Embryonic facial prominence (tissue), 1 donor: ENCODE data around the gene CNTNAP5.

Experiments used
- DNase-seq: peaks from one replicate; pipeline ENCODE4 v3.0.0-alpha.2; 2016; ENCODE audit errors: extremely low spot score

The CNTNAP5 gene

GRCh38 chr2:124610141-124610540 lies 585.1 kb downstream of the CNTNAP5 start:
- no peak for DNase-seq

GRCh38 chr2:124610866-124611265 lies 585.8 kb downstream of the CNTNAP5 start:
- DNase-seq = no peak

GRCh38 chr2:124623560-124623959 lies 598.5 kb downstream of the CNTNAP5 start:
- DNase-seq = no peak

- DNase-seq = no peak
These were observed 600.5 kb downstream of the CNTNAP5 start for GRCh38 chr2:124625561-124625960.

GRCh38 chr2:124626993-124627392 lies 601.9 kb downstream of the CNTNAP5 start:
- no peak for DNase-seq

- DNase-seq = no peak
These were observed 608.7 kb downstream of the CNTNAP5 start for GRCh38 chr2:124633812-124634211.

- DNase-seq = no peak
These were observed 614.4 kb downstream of the CNTNAP5 start for GRCh38 chr2:124639524-124639923.

- no peak for DNase-seq
These were observed 615.2 kb downstream of the CNTNAP5 start for GRCh38 chr2:124640221-124640750.

- DNase-seq = no peak
These were observed 621.2 kb downstream of the CNTNAP5 start for GRCh38 chr2:124646166-124646815.

- no peak for DNase-seq
These were observed 622.2 kb downstream of the CNTNAP5 start for GRCh38 chr2:124647245-124647644.

GRCh38 chr2:124647663-124648062 lies 622.6 kb downstream of the CNTNAP5 start:
- no peak for DNase-seq

GRCh38 chr2:124649001-124649400 lies 623.9 kb downstream of the CNTNAP5 start:
- DNase-seq = no peak

GRCh38 chr2:124652099-124652498 lies 627.0 kb downstream of the CNTNAP5 start:
- no peak for DNase-seq

GRCh38 chr2:124658373-124658772 lies 633.3 kb downstream of the CNTNAP5 start:
- no peak for DNase-seq

- DNase-seq = no peak
These were observed 636.5 kb downstream of the CNTNAP5 start for GRCh38 chr2:124661558-124661957.

GRCh38 chr2:124662946-124663644 lies 638.0 kb downstream of the CNTNAP5 start:
- no peak for DNase-seq

GRCh38 chr2:124663645-124663997 lies 638.5 kb downstream of the CNTNAP5 start:
- DNase-seq = no peak

- DNase-seq = no peak
These were observed 639.3 kb downstream of the CNTNAP5 start for GRCh38 chr2:124664363-124664762.

- DNase-seq = no peak
These were observed 641.9 kb downstream of the CNTNAP5 start for GRCh38 chr2:124666976-124667375.

GRCh38 chr2:124668161-124668560 lies 643.1 kb downstream of the CNTNAP5 start:
- no peak for DNase-seq

- no peak for DNase-seq
These were observed 645.1 kb downstream of the CNTNAP5 start for GRCh38 chr2:124670187-124670586.

GRCh38 chr2:124678043-124678442 lies 653.0 kb downstream of the CNTNAP5 start:
- no peak for DNase-seq
